VCaP (cell line): ENCODE measurements around the gene CAB39L.

ENCODE experiments used
- H3K27ac ChIP-seq: fragments of 450-650 bp; 2 replicates; pipeline ENCODE4 v1.5.1; 2017
- CTCF ChIP-seq: fragments of 450-650 bp; conservative IDR thresholded peaks from 2 replicates; pipeline ENCODE4 v1.5.1; 2017; ENCODE audit warnings: mild to moderate bottlenecking, moderate library complexity

CAB39L gene

GRCh38 chr13:49424011-49424560 is 19.8 kb downstream of the CAB39L start:
- no peak for TF ChIP-seq CTCF
- no peak overlapping the region for H3K27ac ChIP-seq

GRCh38 chr13:49421391-49421790 is 22.5 kb downstream of the CAB39L start:
- no peak overlapping the region for H3K27ac ChIP-seq
- no peak for TF ChIP-seq CTCF

DNA sequence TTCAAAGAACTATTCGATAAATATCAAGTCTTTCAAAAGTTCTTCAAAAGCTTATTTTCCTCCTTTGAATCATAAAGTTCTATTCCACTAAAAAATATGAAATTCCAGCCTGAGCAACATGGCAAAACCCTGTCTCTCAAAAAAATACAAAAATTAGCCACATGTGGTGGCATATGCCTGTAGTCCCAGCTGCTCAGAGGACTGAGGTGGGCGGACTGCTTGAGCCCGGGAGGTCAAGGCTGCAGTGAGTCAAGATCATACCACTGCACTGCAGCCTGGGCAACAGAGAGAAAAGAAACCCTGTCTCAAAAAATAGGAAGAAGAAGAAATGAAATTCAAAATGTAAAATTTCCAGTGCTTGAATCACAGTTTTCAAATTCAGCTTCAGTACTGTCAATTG is 24.6 kb downstream of the CAB39L start:
- no peak overlapping the region for H3K27ac ChIP-seq
- TF ChIP-seq CTCF = no peak

DNA sequence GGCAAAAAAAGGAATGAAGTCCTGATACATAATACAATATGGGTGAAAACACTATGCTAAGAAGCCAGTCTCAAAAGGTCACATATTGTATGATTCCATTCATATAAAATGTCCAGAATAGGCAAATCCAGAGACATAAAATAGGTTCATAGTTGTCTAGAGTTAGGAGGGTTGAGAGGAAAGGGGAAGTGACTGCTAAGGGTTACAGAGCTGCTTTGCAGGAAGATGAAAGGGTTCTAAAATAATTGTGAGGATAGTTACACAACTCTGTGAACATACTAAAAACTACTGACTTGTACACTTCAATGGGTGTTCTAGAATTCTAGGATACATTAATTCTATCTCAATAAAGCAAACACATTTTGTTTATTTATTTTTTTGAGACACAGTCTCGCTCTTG is 25.7 kb downstream of the CAB39L start:
- TF ChIP-seq CTCF = no peak
- no peak overlapping the region for H3K27ac ChIP-seq

GRCh38 chr13:49417161-49417560 is 26.7 kb downstream of the CAB39L start:
- no peak overlapping the region for H3K27ac ChIP-seq
- TF ChIP-seq CTCF = no peak

GRCh38 chr13:49412749-49413148 is 31.1 kb downstream of the CAB39L start:
- no peak for TF ChIP-seq CTCF
- H3K27ac ChIP-seq = no peak overlapping the region

DNA sequence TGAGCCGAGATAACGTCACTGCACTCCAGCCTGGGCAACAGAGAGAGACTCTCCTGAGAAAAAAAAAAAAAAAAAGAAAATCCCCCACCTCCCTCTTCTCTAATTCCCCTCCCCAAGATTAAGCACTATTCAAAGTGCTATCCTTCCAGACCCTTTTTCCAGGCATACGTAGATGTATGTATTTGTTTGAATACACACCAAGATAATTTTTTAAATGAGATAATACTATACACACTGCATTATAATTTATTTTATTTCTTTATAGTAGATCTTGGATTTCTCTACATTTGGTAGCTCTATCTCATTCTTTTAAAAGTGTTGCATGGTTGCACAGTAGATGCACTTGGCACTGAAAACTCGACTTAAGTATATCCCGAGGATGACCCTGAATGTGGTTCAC is 32.5 kb downstream of the CAB39L start:
- TF ChIP-seq CTCF = no peak
- H3K27ac ChIP-seq = no peak overlapping the region
